Sciatic nerve (tissue), 2 donors: ENCODE results near the gene ADIPOR2. TPM values are rescaled to one million over a fixed set of nuclear protein-coding genes. Genes with fewer than 3 reads are reported as not detected.
"Not testable (repeated sequence)": the region's sequence is repeated elsewhere in the genome, so short reads cannot be mapped to it uniquely, and the experiment has no call there.

Experiments
- ATAC-seq: fragments of 200-7000 bp; cut with Tn5 transposase; one replicate; pipeline ENCODE4 v1.9.1; 2020; ENCODE audit warnings: mild to moderate bottlenecking, moderate library complexity
- DNase-seq: peaks from one replicate; pipeline ENCODE4 v3.0.0-alpha.2; 2020; ENCODE audit warnings: low spot score
- intact Hi-C: fragments of 100-400 bp; cut with DNase I; formaldehyde crosslinking; loops from one replicate; pipeline ENCODE4 v1.14.2; 2022
- total RNA-seq: library from RNA; stranded (reverse); fragmentation: NEBNext Ultra II Directional; extraction: Animal tissue kit (Norgen Biotek cat#: 25700); gene quantifications from one replicate; pipeline ENCODE4 v1.2.1, GENCODE V29; 2021
- donor health status: DM: no; HTN: no; CAD: no.
- donor health status: DM: no; HTN: no; CAD: no.

Gene ADIPOR2
- total RNA-seq, 1 donor from 2014 or later = 79.3 TPM

DNA sequence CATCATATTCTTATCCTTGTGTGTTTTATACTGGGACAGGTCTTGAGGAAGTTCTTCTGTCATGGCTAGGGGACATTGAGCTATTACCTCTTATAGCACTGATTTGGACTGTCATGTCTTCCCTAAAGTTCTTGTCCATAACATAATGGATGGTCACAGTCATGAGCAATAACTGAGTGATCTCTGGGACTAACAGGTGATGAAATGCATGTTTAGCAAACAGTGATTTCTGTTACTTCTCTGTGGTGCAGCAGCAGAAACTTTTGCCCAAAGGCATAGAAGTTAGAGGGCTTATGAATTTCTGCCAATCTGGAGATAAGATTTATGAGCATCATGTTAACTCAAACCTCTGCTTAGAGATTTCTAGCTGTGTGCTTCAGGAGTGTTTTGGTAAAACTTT lies 5.9 kb downstream of the ADIPOR2 start:
- DNase-seq (no peak), ATAC-seq (no peak)
- intact Hi-C loops = no loop called here

GRCh38 chr12:1697271-1697670 lies 6.4 kb downstream of the ADIPOR2 start:
- no peak for ATAC-seq
- DNase-seq = no peak
- intact Hi-C loops = no loop called here

DNA sequence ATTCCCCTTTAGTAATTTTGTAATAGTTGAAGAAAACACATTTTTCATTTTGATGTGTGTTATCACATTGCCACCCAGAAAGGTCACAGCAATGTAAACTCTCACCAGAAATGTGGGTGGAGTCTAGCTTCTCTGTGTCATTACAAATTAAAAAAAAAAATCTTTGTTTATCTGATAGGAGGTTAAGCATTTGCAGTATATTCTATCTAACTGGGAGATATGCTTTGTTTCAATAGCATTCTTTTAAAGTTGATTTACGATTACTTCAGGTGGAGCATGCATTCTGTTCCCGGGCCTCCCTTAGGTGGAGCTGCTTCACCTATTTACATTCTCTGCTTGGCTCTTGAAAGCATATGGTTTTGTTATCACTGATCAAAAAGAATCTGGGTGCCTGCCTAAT lies 7.8 kb downstream of the ADIPOR2 start:
- intact Hi-C loops = no loop called here
- ATAC-seq (no peak), DNase-seq (no peak)

DNA sequence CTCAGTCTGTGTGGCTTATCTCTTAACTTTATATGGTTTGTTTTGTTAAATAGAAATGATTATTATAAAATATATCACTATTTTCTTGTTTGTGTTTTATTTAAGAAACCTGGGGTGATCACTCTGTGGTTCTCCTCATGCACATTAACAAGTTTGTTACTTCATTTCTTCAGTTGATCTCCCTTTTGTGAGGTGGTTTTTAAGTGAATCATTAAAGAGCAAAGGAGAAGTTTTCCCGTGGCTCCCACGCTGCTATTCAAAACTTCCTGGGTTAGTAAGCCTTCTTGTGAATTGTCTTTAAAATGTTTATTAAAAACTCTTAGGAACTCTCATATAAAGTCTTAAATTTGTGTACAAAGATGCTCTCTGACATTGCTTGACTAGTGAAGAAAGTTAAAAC lies 11.8 kb downstream of the ADIPOR2 start:
- ATAC-seq = no peak
- no peak for DNase-seq
- intact Hi-C loops = no loop called here

- intact Hi-C loops = no loop called here
- DNase-seq (no peak), ATAC-seq (no peak)
Measured at GRCh38 chr12:1703771-1704722, 13.2 kb downstream of the ADIPOR2 start.

DNA sequence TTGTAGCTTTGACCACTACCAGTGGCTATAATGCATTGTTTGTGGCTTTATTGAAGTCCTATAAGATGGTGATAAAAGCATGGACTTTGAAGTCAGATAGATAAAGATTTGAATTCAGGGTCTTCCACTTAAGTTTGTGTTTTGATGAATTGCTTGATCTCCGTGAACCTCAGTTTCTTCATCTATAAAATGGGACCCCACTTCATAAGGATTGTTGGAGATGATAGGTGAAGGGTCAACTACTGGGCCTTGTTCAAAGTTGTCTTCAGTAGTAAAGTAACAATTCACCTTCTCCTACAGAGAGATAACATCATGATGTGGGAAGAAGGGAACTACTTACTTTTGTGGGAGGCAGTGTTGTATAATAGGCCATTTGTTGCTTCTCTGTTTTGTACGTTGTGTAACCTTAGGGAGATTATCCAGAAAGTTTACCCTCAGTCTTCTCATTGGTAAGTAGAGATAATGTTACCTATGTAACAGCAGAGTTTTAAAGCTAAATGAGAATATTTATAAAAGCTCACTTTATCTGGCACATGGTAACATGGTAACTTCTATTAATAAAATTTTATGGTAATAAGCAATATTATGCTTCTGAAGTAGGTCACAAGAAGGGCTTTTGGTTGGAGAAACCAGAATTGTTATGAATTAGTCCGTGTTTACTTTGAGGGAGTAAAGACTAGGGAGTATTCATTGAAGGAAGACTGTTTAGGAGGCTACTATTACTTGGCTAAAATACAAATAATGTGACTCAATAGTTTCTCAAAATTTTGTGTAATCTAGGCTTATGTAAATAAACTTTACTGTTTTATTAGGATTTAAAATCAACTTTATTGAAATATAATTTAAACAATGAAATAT lies 15.1 kb downstream of the ADIPOR2 start:
- ATAC-seq (no peak), DNase-seq (no peak)
- intact Hi-C loops = no loop called here

- no peak for DNase-seq
- intact Hi-C loops = no loop called here
- ATAC-seq = no peak
Measured at GRCh38 chr12:1706632-1706980, 15.7 kb downstream of the ADIPOR2 start.

DNA sequence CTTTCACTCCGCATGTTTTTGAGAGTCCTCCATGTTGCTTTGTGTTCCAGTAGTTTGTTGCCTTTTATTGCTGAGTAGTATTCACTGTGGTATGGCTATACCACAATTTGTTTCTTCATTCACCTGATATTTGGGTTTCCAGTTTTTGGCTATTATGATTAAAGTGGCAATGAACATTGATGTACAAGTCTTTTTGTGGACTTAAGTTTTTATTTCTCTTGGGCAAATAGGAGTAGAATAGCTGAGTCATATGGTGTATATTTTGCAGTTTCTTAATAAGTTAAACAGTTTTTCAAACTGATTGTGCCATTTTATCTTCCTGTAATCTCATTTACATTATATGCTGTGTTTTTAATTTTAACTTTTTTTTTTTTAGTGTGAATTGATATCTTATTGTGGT lies 16.2 kb downstream of the ADIPOR2 start:
- ATAC-seq (no peak), DNase-seq (no peak)
- intact Hi-C loops = no loop called here

- intact Hi-C loops, DNase-seq, ATAC-seq: not testable (repeated sequence)
Measured at GRCh38 chr12:1709968-1710367, 19.1 kb downstream of the ADIPOR2 start.

DNA sequence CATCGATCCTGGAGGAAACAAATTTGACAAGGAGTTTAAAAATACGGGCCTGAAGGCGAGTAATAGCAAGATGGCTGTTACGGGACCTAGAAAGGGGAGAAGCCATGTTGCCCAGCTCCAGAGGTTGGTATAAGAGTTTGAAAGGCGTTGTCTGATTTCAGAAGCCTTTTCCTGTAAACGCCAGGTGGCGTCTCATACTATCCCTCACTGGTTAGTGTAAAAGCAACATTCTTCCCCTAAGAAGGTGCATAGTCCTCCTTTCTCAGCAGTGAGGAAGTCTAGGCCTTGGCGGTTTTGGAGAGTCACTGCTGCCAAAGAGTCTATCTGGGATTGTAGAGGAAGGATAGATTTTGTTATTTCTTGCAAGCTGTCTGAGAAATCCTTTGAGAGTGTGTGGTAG lies 20.0 kb downstream of the ADIPOR2 start:
- DNase-seq, intact Hi-C loops, ATAC-seq: not testable (repeated sequence)

GRCh38 chr12:1711536-1712211 lies 20.8 kb downstream of the ADIPOR2 start:
- ATAC-seq, intact Hi-C loops, DNase-seq: not testable (repeated sequence)

- intact Hi-C loops, DNase-seq, ATAC-seq: not testable (repeated sequence)
Measured at GRCh38 chr12:1712305-1712704, 21.4 kb downstream of the ADIPOR2 start.

DNA sequence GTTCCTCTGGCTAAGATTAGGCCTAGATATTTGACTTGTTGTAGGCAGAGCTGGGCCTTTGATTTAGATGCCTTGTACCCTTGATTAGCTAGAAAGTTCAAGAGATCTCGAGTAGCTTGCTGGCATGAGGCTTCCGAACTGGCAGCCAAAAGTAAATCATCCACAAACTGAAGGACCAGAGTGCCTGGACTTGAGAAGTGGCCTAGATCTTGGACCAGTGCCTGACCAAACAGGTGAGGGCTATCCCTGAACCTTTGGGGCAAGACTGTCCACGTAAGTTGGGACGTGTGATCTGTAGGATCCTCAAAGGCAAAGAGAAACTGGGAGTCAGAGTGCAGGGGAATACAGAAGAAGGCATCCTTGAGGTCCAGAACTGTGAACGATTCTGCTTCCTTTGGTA lies 22.0 kb downstream of the ADIPOR2 start:
- intact Hi-C loops, DNase-seq, ATAC-seq: not testable (repeated sequence)

DNA sequence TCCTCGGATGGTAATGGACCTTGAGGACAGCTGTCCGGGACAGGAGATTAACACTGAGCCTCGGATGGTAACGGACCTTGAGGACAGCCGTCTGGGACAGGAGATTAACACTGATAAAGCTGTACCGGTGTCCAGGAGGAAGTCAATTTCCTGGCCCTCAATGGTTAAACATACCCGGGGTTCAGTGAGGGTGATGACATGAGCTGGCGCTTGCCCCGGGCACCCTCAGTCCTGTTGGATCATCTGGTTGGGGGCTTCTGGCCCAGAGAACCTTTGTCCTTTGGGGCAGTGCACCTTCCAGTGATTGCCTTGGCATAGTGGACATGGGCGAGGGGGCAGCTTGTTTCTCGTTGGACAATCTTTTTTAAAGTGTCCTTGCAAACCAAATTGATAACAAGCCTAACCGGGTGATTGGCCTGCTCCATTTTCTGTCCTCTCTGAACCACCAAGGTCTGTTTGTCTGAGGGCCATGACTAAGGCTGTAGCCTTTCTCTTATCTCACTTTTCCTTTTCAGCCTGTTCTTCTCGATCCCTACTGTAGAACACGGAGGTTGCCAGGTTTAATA lies 23.0 kb downstream of the ADIPOR2 start:
- DNase-seq, intact Hi-C loops, ATAC-seq: not testable (repeated sequence)

GRCh38 chr12:1715459-1715858 lies 24.6 kb downstream of the ADIPOR2 start:
- ATAC-seq, intact Hi-C loops, DNase-seq: not testable (repeated sequence)

- DNase-seq = no peak
- ATAC-seq = no peak
- intact Hi-C loops = no loop called here
Measured at GRCh38 chr12:1716215-1716862, 25.5 kb downstream of the ADIPOR2 start.

DNA sequence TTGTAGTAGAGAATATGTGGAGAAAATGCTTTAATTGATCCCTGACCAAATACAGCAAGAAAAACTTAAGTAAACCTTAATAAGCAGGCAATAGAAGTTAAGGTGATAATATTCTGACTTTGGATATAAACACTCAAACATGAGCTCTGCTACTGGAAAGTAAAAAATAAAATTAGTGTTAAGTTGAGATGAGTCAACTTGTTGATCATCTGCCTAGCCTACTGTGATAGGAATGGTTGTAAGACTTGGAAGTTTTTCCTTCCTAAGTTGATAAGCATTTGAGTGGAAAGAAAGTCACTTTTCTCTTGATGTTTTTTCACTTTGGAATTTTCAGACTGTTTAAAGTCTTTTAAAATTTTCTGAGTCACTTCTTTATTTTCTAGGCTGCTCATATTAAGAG lies 26.0 kb downstream of the ADIPOR2 start:
- DNase-seq = no peak
- no peak for ATAC-seq
- intact Hi-C loops = no loop called here

DNA sequence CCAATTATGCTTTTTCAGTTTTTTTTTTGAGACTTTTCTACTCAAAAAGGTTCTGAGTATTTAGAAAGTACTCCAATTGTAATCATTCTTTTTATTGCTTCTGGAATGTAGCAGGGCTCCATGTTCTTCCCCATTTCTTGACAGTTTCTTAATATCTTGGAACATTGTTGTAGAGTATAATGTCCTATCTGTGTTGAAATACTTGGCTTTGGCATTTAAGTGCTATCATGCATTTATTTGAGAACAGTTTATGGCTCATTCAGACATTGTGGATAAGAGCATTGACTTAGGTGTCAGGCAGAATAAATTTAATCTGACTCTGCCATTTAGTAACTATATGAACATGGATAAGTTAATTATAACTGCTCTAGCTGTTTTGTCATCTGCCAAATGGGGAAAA lies 28.3 kb downstream of the ADIPOR2 start:
- peak; percentile 86 for ATAC-seq
- intact Hi-C loops = no loop called here

More for the DNA sequence above, 28.3 kb downstream of the ADIPOR2 start:
- no peak for DNase-seq
